GM18858 (cell line): ENCODE results near the gene NBEA.

Experiments
- ATAC-seq: cut with Tn5 transposase; IDR thresholded peaks from one replicate; pipeline ENCODE4 v1.9.1; 2021; ENCODE audit not compliant: unreplicated experiment

The NBEA gene

DNA sequence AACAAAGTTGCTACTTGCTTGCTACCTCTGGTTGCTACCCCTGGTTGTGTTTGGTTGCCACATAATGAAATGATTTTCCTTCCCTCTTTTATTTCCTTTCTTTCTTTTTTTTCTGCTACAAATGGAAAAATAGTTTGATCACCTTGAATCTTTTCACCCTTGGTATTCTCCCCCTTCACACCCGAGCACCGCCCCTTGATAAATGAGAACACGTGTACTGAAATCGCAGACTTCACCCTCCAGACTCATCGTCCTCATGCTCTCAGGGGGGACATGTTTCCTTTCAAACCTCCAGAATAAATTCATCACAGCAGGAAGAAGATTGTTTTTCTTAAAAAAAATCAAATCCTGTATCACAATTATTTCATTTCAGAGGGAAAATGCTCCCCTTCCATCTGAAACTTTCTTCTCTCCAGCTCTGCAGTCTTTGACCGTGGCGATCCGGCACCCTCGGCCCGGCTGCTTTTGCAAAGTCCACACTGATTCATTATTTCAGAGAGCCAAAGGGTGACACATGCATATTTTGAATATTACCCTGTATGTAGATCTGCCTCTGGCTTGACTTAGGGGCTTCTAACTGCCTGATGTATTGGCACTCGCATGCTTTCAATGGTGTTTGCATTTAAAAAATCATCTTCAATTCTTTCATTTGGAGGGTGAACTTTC is 757.0 kb downstream of the NBEA start:
- ATAC-seq: no peak

DNA sequence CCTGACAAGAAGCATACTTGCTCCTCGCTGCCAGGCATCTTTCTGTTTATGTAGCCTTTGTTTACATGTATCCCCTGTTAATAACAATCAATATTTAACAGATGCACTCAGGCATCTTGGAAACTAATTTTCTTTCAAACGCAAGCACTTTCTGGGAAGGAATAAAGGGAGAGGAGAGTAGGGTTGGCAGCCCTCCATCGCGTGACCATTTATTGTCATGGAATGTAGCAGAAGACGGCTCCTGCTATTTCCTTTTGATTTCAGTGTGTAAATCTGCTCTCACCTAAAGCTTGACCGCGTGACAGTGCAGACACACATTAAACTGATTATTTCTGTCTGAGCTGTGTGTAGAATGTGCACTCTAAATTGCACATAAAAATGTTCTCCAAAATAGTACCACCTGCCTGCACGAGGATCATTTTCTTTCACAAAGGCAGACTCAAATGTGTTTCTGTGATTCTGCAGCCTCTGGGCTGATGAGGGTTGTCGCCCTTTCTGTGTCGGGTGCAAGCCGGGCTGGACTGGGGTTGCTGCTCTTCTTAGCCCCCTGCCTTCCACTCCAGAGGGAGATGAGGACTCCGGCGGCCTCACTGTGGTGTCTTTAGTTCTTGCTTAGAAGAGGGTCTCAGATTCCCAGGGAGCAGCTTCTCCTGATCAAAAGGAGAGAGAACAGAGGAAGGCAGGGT is 757.9 kb downstream of the NBEA start:
- ATAC-seq: no peak

DNA sequence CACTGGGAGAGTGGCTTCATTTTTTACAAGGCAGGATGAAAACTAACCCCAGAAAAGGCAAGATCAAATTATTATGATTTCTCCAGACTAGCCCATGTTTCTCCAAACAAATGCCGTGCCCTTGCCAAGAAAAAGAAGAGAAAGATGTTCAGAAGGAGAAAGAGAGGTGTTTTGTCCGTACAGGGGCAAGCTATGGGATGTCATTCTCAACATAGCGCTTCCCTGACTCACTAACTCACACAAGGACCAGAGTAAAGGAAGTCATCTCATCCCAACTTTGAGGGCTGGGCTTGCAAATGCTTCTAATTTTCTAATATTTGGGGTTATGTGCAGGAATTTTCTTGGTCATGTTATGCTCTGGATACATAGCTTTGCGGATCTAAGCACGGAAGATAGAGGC is 758.6 kb downstream of the NBEA start:
- no peak for ATAC-seq

DNA sequence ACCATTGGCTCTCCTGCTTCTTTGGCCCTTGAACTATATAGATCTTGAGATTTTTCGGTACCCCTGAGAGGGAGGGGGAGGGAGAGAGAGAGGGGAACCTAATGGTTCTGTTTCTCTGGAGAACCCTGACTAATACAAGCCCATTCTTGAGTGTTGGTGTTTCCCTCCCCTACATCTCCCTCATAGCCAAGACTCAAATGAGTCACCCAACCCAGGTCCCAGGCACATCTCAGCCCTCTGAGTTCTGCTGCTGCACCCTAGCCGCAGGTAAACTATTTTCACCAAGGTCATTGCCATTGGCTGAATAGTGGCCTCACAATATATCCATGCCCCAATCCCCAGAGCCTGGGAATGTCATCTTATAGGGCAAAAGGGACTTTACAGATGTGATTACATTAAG is 760.2 kb downstream of the NBEA start:
- ATAC-seq: no peak

DNA sequence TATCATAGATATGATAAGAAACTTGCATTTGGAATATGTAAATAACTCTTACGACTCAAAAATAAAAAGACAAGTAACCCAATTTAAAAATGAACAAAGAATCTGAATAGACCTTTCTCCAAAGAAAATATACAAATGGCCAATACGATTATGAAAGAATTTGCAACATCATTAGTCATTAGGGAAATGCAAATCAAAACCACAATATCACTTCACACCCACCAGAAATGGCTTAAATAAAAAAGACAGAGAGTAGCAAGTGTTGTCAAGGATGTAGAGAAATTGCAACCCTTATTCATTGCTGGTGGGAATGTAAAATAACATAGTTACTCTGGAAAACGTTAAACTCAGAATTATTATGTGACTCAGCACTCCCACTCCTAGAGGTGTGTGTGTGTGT is 761.0 kb downstream of the NBEA start:
- no peak for ATAC-seq

DNA sequence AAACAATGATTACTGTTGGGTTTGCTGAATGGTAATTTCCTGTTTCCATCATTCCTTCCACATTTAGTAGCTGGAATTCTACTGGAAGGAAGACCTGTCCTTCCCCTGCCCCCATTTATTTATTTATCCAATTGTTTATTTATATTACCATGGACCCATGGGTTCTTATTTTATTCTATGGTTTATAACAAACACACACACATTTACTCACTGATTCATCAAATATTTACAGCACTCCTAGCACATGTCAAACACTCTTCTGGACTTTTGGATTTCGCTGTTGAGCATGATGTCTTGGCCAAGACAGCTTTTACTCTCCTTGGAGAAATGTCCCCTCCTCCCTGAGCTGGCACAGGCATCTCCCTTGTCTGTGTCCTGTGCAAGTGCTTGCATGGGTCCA is 762.3 kb downstream of the NBEA start:
- no peak for ATAC-seq

DNA sequence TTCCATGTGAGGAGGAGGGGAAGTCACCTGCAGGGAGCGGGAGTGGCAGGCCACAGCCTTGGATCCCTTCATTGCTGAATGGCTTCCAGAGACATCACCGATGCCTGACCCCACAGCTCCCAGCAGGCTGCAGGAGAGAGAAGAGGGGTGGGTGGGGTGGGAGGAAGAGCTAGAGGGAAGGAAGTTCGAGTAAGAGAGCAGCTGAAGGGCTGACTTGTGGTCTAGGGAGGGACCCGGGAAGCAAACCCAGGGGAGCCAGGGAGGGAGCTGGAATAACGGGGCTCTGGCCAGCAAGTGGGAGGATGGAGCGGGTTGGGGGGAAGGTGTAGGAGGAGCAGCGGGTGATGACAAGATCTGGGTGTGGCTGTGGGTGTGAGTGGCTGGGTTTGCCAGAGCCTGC is 764.2 kb downstream of the NBEA start:
- no peak for ATAC-seq

DNA sequence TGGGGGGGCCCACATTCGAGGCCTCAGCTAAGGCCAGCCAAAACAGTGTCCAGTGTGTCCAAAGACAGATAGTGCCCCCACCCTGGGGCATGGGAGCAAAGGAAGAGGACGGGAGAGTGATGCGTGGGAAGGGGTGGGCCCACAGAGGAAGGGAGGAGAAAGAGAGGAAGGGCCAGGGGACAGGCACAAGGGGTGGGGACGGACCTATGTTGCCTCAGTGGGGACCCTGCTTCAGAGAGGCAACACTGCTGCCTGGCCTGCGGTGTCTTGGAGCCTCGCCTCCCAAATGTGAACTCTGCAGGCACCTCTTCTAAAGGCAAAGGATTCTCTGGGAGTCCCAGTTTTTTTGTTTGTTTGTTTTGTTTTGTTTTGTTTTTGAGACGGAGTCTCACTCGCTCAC is 764.7 kb downstream of the NBEA start:
- no peak for ATAC-seq

DNA sequence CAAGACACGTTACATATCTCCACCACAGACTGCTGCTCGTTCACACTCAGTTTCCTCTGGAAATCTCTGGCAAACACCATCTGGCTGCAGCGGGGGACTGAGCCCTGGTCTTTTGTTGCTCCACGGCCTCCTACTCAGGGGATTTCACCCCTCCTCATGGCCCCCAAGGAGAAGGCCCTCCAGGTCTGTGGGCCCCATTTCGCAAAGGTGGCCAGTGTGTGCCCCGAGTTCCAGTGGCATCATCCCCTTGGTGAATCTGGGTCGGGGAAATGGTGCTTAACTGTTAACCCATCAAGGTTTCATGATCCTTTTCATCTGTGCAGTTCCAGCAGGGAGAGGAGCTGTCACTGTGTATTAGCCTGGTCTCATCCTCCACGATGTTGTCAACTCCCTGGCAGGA is 769.8 kb downstream of the NBEA start:
- ATAC-seq: no peak

DNA sequence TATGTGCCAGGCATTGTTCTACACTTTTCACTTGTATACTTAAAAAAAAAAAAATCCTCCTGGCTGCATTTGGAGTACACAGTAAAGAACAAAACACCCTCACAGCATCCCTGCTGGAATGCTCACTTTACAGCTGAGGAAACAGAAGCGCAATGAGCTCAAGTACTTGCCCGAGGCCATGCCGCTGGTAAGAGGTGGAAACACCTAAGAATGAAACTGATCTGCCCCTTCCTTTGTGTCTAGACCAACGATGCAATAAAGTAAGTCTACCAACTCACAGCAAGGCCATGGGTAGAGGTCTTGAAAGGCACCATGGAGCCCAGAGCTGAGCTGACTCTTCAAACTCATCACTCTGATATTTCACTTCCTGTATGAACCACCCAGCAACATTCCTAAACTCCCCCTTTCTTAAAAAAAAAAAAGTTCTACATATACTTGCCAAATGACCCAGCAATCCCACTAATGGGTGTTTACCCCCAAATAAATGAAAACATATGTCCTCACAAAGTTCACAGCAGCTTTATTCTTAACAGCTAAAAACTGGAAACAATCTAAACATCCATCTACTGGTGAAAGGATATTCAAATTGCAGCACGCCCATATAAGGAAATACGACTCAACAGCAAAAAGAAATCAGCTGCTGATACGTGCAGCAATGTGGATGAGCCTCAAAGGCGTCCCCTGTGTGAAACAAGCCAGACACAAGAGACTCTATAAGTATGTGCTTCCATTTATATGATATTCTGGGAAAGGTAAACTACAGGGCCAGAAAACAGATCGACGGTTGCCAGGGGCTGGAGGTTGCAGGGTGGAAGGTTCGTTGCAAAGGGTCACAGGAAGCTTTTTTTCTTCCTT is 771.1 kb downstream of the NBEA start:
- ATAC-seq: no peak

DNA sequence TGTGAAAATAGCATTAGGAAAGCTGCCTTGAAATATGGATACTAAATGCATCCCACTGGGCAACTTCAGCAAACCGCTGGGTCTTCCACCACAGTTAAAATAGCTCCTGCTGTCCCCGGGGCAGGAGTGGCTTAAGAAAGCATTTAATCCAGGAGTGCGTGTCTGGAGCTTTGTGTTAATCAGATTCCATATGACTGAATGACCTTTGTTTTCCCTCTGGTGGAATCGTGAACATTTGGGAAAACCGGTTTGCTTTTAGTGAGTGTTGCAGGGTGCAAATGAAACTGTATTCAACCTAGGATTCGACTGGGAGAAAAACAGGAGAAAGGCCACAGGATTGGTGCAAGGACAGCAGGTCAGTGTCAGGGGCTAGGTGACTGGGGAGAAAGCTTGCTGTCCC is 772.1 kb downstream of the NBEA start:
- ATAC-seq: no peak

DNA sequence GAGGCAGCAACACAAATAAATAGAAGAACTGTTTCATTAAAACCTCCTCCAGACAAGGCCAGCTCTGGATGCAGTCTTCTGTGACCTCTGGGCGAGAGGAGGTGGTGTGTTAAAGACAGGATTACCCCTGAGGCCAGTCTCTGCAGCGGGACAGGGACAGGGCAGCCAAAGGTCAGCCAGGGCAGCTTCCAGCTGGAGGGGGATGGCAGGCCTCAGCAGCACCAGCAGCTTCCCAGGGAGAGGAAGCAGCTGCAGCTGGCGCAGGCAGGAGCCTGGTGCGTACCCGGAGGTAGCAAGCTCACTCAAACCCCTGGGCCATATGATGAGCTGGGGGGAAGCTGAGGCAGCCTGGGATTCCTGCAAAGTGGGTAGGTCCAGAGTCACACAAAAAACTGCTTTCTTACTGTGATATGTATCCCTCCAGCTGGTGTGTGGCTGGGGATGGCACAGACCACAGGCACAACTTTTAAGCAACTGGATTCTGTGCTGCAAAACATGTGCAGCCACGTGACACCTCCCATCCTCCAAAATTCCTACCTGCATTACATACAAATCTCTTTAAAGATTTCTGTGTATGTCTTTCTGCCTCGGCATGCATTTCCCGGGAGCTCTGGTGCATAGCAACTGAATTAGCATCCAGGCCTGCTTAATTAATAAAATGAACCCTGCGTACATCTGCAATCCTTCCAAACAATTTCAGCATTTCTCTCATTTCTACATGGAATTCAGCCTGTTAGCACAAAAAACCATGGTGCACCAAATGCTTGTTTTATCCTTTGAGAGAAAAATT is 772.7 kb downstream of the NBEA start:
- no peak for ATAC-seq

DNA sequence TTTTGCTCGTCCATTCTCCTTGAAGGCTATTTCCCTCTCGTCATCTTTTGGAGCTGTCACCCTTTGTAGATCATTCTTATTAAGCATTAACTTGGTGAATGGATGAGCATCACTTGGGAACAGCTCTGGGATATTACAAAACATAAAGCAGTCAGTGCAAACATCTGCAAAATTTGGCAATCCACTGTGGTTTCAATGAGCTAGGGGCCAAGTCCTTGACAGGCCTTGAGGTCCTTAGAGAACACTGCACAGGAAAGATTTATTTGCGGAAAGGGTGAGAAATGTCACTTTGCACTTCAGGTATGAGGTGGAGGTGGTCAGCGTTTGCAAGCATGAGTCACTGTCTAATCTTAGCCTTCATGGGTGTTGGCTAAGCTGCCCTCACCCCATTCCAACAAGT is 774.1 kb downstream of the NBEA start:
- no peak for ATAC-seq

DNA sequence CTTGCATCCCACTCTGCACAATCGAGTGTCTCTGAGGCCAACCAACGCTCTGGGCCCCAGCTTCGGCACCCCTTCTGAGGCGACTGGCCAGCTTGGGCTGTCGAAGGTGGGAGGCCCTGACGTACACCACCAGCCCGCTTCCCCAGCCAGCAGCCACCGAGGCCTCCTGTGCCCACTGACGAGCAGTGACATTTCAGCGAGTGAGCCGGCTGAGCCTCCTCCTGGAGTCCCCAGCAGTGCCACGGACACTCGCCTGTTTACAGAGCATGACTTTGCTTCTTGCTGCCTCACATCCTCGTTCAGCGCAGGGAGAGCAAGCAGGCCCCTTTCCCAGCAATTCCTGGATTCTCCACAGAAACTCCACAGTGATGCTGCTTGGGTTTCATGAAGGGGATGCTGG is 774.7 kb downstream of the NBEA start:
- ATAC-seq: no peak

DNA sequence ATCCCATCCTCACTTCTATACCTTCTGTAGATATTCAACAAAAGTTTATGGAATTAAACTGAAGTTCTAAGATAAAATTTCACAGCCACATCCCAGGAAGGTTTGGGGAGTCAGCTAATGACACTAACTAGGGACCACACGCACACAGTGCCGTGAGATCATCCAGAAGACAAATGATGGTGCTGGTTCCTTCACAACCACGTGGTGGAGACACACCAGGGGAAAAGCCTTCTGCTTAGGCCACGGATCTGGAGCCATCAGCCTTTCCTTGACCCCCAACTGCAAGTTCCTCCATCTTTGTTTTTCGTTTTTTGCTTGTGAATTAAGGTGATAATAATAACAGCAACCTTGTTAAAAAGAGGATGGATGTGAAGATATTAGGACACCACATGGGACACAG is 776.0 kb downstream of the NBEA start:
- no peak for ATAC-seq

DNA sequence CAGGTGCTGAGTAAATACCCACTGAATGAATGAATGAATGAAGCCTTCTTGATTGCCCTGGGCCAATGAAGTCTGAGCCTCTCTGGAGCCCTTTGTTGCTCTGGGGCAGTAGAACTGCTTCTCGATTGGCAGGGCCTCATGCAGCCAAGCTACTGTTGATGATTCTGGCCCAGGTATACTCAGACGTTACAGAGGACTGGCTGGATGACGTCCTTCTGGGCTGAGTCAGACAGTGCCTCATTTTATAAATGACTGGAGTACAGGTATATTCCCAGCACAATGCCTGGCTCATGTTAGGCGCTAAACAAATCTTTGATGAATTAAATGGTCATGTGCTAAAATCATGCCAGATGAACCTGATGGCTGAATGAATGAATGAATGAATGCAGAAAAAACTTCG is 778.2 kb downstream of the NBEA start:
- no peak for ATAC-seq

DNA sequence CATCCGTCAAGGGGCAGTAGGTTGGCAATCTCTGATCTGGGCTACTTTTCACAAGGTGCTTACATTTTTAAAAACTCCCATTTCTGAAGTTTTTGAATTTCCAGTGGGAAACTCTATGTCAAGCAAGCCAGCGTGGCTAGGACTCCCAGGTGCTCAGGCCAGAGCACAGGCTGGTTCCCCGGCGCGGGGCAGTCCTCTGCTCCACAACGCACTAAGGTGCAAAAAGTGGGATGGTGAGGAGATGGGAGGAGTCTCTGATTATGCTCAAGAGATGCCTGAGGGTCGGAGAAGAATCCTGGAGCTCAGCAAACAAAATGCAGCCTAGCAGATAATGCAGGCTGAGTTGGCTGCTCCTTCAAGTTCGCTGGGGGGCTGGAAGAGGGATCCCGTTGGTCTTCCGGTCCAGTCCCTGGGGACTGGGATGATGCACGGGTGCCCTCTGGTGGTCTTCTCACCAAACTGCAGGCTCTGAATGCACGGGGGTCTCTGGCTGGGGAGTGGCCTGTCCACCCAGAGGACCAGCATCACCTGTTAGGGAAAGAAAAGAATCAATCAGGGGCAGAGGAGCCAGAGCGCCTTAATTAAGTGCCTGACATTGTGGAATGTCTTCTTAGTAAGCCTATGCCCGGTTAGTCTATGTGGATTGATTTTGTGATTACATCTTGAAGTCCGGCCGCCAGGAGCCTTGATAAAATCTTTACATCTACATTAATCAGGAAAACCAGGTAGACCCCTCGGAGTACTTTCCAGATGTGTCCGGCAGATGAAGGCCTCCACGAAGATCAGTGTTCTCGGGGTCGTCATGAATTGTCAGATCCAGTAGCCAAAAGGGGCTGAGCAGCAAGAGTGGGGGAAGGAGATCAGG is 778.9 kb downstream of the NBEA start:
- peak; percentile 59 for ATAC-seq
